ENCODE measurements around the gene NOP9.
A peak's percentile ranks its signal among the peaks of the same experiment; 100 is the strongest.

The NOP9 gene

GRCh38 chr14:24289649-24290280 is 9.9 kb upstream of the NOP9 start:
- no peak for TF ChIP-seq CTCF (IDR thresholded peaks at IDR 0.05; ENCODE audit: insufficient read depth, low read depth, low read length, missing control alignments)
- DNase-seq (ENCODE audit: low read depth): no peak
- no peak overlapping the region for H3K4me3 ChIP-seq (ENCODE audit: low read length)

GRCh38 chr14:24290746-24291145 is 8.9 kb upstream of the NOP9 start:
- no peak overlapping the region for H3K4me3 ChIP-seq (ENCODE audit: low read length)
- DNase-seq (ENCODE audit: low read depth): no peak
- no peak for TF ChIP-seq CTCF (IDR thresholded peaks at IDR 0.05; ENCODE audit: insufficient read depth, low read depth, low read length, missing control alignments)

DNA sequence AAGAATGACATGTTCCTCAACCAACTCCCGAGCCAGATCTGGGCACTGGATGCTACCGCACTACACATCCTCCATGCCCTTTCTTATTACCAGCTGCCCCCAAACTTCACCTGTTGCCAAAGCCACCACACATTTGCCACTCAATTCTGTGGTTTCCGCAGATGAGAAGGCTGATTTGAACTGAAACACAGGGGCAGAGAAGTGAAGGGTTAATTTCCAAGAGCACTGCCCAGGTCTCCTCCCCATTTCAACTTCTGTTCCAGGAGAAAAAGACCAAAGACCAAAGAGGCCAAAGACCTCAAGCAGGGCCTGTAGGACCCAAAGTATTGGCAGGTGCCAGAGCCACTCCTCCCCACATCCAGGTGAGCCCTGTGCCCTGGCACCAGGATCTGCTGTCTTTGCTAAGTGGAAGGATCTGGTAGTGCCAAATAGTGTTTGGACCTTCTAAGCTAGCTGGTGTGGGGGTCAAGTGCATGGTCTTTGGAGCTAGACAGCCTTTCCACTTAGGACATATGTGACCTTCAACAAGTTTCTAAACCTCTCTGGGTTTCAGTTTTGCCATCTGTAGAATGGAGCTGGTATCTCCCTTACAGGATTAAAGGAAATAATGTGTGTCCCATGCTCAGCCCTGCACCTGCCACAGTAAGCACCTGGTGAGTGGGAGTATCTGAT is 8.1 kb upstream of the NOP9 start:
- DNase-seq (ENCODE audit: low read depth): no peak
- no peak overlapping the region for H3K4me3 ChIP-seq (ENCODE audit: low read length)
- TF ChIP-seq CTCF (IDR thresholded peaks at IDR 0.05; ENCODE audit: insufficient read depth, low read depth, low read length, missing control alignments): no peak

GRCh38 chr14:24292118-24292807 is 7.4 kb upstream of the NOP9 start:
- no peak for TF ChIP-seq CTCF (IDR thresholded peaks at IDR 0.05; ENCODE audit: insufficient read depth, low read depth, low read length, missing control alignments)
- H3K4me3 ChIP-seq (ENCODE audit: low read length): no peak overlapping the region
- no peak for DNase-seq (ENCODE audit: low read depth)

DNA sequence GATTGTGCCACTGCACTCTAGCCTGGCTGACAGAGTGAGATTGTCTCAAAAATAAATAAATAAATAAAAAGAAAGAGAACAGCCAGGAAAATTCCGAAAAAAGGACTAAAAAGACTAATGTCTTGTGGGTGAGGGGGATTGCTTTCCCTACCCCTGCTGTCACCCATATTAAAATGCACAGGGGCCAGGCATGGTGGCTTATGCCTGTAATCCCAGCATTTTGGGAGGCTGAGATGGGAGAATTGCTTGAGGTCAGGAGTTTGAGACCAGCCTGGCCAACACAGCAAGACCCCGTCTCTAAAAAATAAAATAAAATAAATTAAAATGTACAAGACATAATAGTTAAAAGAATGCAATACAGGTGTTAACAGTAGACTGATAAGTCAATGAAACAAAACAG is 6.1 kb upstream of the NOP9 start:
- no peak overlapping the region for H3K4me3 ChIP-seq (ENCODE audit: low read length)
- TF ChIP-seq CTCF (IDR thresholded peaks at IDR 0.05; ENCODE audit: insufficient read depth, low read depth, low read length, missing control alignments): no peak
- no peak for DNase-seq (ENCODE audit: low read depth)

GRCh38 chr14:24296341-24297157 is 3.1 kb upstream of the NOP9 start:
- DNase-seq (ENCODE audit: low read depth): peak; percentile 95
- TF ChIP-seq CTCF (IDR thresholded peaks at IDR 0.05; ENCODE audit: insufficient read depth, low read depth, low read length, missing control alignments): peak; percentile 88
- H3K4me3 ChIP-seq (ENCODE audit: low read length): no peak overlapping the region

Data from epithelial cell of esophagus (primary cell).